GM23338 (cell line): ENCODE measurements around the gene ZFP36L1. TPM values are rescaled to one million over a fixed set of nuclear protein-coding genes. Genes with fewer than 3 reads are reported as not detected.
A peak's percentile ranks its signal among the peaks of the same experiment; 100 is the strongest.

Source experiments
- ATAC-seq: fragments of 200-7000 bp; cut with Tn5 transposase; 3 replicates; pipeline ENCODE4 v1.9.1; 2020
- DNase-seq: peaks from one replicate; pipeline ENCODE4 v3.0.0-alpha.2; 2015; ENCODE audit warnings: low spot score
- H2AFZ ChIP-seq: fragments of 200-600 bp; sonication (generic); 2 replicates; pipeline ENCODE4 v1.8.0; 2016; ENCODE audit warnings: antibody characterized with exemption, mild to moderate bottlenecking, moderate library complexity
- H3F3A ChIP-seq: fragments of 200-600 bp; sonication (generic); replicated peaks from 2 replicates; pipeline ENCODE4 v1.8.0; 2017; ENCODE audit warnings: antibody characterized with exemption, mixed run types, low read depth
- H3K27ac ChIP-seq: fragments of 200-600 bp; sonication (generic); 2 replicates; pipeline ENCODE4 v1.6.1; 2016; ENCODE audit warnings: low read depth
- H3K27me3 ChIP-seq: fragments of 200-600 bp; sonication (generic); 2 replicates; pipeline ENCODE4 v1.8.0; 2016; ENCODE audit warnings: mild to moderate bottlenecking, mixed run types, moderate library complexity; ENCODE audit not compliant: insufficient read depth
- H3K36me3 ChIP-seq: fragments of 200-600 bp; sonication (generic); 2 replicates; pipeline ENCODE4 v1.8.0; 2016; ENCODE audit warnings: mild to moderate bottlenecking; ENCODE audit not compliant: insufficient read depth
- H3K4me1 ChIP-seq: fragments of 200-600 bp; sonication (generic); 2 replicates; pipeline ENCODE4 v1.8.0; 2016; ENCODE audit warnings: mild to moderate bottlenecking, moderate library complexity; ENCODE audit not compliant: insufficient read depth
- H3K4me2 ChIP-seq: fragments of 200-600 bp; sonication (generic); 2 replicates; pipeline ENCODE4 v1.7.1; 2017; ENCODE audit warnings: mixed run types
- H3K4me3 ChIP-seq: fragments of 200-600 bp; sonication (generic); 2 replicates; pipeline ENCODE4 v1.6.1; 2016; ENCODE audit warnings: mixed run types
- H3K79me2 ChIP-seq: fragments of 200-600 bp; sonication (generic); replicated peaks from 2 replicates; pipeline ENCODE4 v1.8.0; 2017; ENCODE audit warnings: mild to moderate bottlenecking; ENCODE audit not compliant: insufficient read depth
- H3K9me2 ChIP-seq: fragments of 200-600 bp; sonication (generic); 2 replicates; pipeline ENCODE4 v1.8.0; 2017; ENCODE audit not compliant: insufficient read depth
- H4K20me1 ChIP-seq: fragments of 200-600 bp; sonication (generic); replicated peaks from 2 replicates; pipeline ENCODE4 v1.8.0; 2017; ENCODE audit warnings: mild to moderate bottlenecking; ENCODE audit not compliant: insufficient read depth
- H3K27ac Mint-ChIP-seq: 2 replicates; pipeline ENCODE4 v1.8.0; 2020; ENCODE audit warnings: inconsistent platforms, mild to moderate bottlenecking, moderate library complexity, mixed read lengths
- H3K27me3 Mint-ChIP-seq: 3 replicates; pipeline ENCODE4 v1.8.0; 2022; ENCODE audit warnings: low read depth, mild to moderate bottlenecking, moderate library complexity, mixed read lengths, inconsistent platforms; ENCODE audit not compliant: insufficient read depth, poor library complexity
- H3K36me3 Mint-ChIP-seq: 3 replicates; pipeline ENCODE4 v1.8.0; 2021; ENCODE audit warnings: low read depth, mild to moderate bottlenecking, inconsistent platforms, moderate library complexity, mixed read lengths
- H3K4me1 Mint-ChIP-seq: 3 replicates; pipeline ENCODE4 v1.8.0; 2020; ENCODE audit warnings: mild to moderate bottlenecking, inconsistent platforms, mixed read lengths
- H3K4me3 Mint-ChIP-seq: 3 replicates; pipeline ENCODE4 v1.8.0; 2021; ENCODE audit warnings: moderate library complexity, mild to moderate bottlenecking, inconsistent platforms, mixed read lengths
- H3K9me3 Mint-ChIP-seq: 3 replicates; pipeline ENCODE4 v1.8.0; 2020; ENCODE audit warnings: moderate library complexity, mild to moderate bottlenecking, inconsistent platforms, mixed read lengths
- CTCF ChIP-seq, 2 experiments: fragments of 200-600 bp in 1 of 2; sonication (generic) in 1 of 2; conservative IDR thresholded peaks; 2 replicates each; pipeline versions ENCODE4 v1.5.1 to v1.6.1; 2016 to 2017; ENCODE audit warnings: antibody characterized with exemption in 2 of 2, low read depth in 2 of 2, mild to moderate bottlenecking in 2 of 2, moderate library complexity in 1 of 2
- EZH2 ChIP-seq: fragments of 200-600 bp; sonication (generic); IDR thresholded peaks from one replicate; pipeline ENCODE4 v1.8.0; 2017; ENCODE audit warnings: antibody characterized with exemption, mild to moderate bottlenecking, low read depth; ENCODE audit not compliant: unreplicated experiment
- ZNF462 ChIP-seq: fragments of 250-450 bp; sonication (Bioruptor Pico); IDR thresholded peaks from 2 replicates; pipeline ENCODE4 v1.5.0; 2020; ENCODE audit warnings: mild to moderate bottlenecking, moderate library complexity
- polyA plus RNA-seq: library from polyadenylated mRNA; unstranded; fragments of >200 nt; fragmentation: Nextera tagmentation; extraction: Ambion mirVana; gene quantifications from 2 replicates; pipeline ENCODE4 v1.2.1, GENCODE V29; 2016
- total RNA-seq: library from RNA; depleted of rRNA; stranded (reverse); fragments of >200 nt; shearing (Covaris generic); gene quantifications from 2 replicates; pipeline ENCODE4 v1.2.3, GENCODE V29; 2014

ZFP36L1 gene
- total and polyA plus RNA-seq, 2 experiments from 2014 or later, result 148 to 382 TPM

DNA sequence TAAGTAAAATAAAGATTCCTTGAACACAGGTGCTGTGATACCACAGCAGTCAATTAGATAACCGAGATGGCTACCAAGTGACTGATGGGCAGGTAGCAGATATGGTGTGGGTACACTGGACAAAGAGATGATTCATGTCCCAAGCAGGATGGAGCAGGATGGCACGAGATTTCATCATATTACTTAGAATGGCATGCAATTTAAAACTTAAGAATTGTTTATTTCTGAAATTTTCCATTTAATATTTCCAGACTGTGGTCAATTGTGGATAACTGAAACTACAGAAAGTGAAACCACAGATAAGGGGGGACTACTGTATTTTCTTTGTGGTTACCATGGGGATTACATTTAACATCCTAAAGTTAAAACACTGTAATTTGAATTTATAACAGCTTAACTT lies 7.5 kb upstream of the ZFP36L1 start:
- Mint-ChIP-seq H3K36me3 (peaks cover 46% of the 10 kb centered on the region), H3K9me3 (peaks cover 38% of the 10 kb centered on the region), H3K4me3 (no peak overlapping the region), H3K4me1 (peaks cover 26% of the 10 kb centered on the region), H3K27ac (no peak overlapping the region), H3K27me3 (peaks cover 12% of the 10 kb centered on the region)
- Histone ChIP-seq H3K4me2 (0 out of 2 replicates have a peak overlapping the region, but pooled peaks have one; percentile 16), H2AFZ (no peak overlapping the region), H3K27ac (no peak overlapping the region), H3K36me3 (no peaks in the 10 kb centered on the region), H3F3A (peaks cover 8% of the 10 kb centered on the region), H3K27me3 (no peaks in the 10 kb centered on the region), H3K79me2 (peaks cover 3% of the 10 kb centered on the region; the same call in 1 of the 2 replicates), H3K4me1 (peaks cover 15% of the 10 kb centered on the region), H3K9me2 (no peaks in the 10 kb centered on the region), H3K4me3 (no peak overlapping the region), H4K20me1 (no peaks in the 10 kb centered on the region)
- no peak for DNase-seq
- no peak for ATAC-seq
- no peak for TF ChIP-seq EZH2

DNA sequence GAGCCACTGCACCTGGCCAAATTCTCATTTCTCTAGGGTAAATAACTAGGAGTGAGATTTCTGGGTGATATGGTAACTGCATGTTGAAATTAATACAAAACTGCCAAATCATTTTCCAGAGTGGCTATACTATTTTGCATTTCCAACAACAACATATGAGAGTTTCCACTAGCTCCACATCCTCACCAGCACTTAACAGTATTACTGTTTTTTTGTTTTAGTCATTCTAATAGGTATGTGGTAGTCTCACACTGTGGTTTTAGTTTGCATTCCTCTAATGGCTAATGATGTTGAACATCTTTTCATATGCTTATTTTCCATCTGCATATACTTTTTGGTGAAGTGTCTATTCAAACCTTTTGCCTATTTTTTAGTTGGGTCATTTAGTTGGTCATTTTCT lies 5.8 kb upstream of the ZFP36L1 start:
- H3K4me3 ChIP-seq, result no peak overlapping the region
- no peak for DNase-seq
- ATAC-seq, result no peak
- peaks cover 43% of the 10 kb centered on the region for H3K36me3 Mint-ChIP-seq
- H3K9me2 ChIP-seq, result no peaks in the 10 kb centered on the region
- peaks cover 25% of the 10 kb centered on the region for H3K27me3 Mint-ChIP-seq
- H4K20me1 ChIP-seq, result no peaks in the 10 kb centered on the region
- peaks cover 8% of the 10 kb centered on the region for H3F3A ChIP-seq
- no peak overlapping the region for H3K4me2 ChIP-seq
- peaks cover 15% of the 10 kb centered on the region for H3K4me1 ChIP-seq
- H2AFZ ChIP-seq, result no peak overlapping the region
- peak overlapping the region; percentile 66 for H3K27ac Mint-ChIP-seq
- no peak overlapping the region for H3K4me3 Mint-ChIP-seq
- no peaks in the 10 kb centered on the region for H3K36me3 ChIP-seq
- peaks cover 26% of the 10 kb centered on the region for H3K4me1 Mint-ChIP-seq
- TF ChIP-seq CTCF (conservative IDR thresholded peaks at IDR 0.05; ENCODE audit: low read depth in 2 of 2) (no peak), ZNF462 (no peak)
- peaks cover 28% of the 10 kb centered on the region for H3K9me3 Mint-ChIP-seq
- H3K79me2 ChIP-seq, result peaks cover 18% of the 10 kb centered on the region
- H3K27me3 ChIP-seq, result no peaks in the 10 kb centered on the region
- peak overlapping the region; percentile 100 for H3K27ac ChIP-seq
